ENCODE data around the gene LRRC4B. TPM values are rescaled to one million over a fixed set of nuclear protein-coding genes. Genes with fewer than 3 reads are reported as not detected.
"Not testable (repeated sequence)": the region's sequence is repeated elsewhere in the genome, so short reads cannot be mapped to it uniquely, and the experiment has no call there.

The LRRC4B gene
- total and polyA plus RNA-seq, 9 donors = 0.12 to 7.9 (median 2.5) TPM

DNA sequence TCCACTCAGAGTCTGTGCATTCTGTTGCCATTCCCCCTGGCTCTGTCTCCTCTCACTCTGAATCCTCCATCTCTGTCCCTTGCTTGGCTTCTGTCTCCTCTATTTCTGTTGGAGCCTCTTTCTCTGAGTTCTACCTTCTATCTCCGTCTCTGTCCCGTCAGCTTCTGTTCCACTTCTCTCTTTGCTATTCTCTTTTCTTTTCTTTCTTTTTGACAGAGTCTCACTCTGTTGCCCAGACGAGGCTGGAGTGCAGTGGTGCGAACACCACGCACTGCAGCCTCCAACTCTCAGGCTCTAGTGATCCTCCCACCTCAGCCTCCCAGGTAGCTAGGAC, 33.8 kb upstream of the LRRC4B start:
- no peak overlapping the region for H3K4me3 ChIP-seq
- no peak overlapping the region for H3K27ac ChIP-seq
- H3K27me3 ChIP-seq = no peaks in the 10 kb centered on the region
- WGBS, 3 donors = 77 to 79% (median 79%) methylated on average over 5 of the region's 5 CpGs
- no peak for DNase-seq
- intact Hi-C loops (cut with DNase I) = no loop called here
- H3K36me3 ChIP-seq = no peaks in the 10 kb centered on the region
- no peaks in the 10 kb centered on the region for H3K4me1 ChIP-seq (ENCODE audit: insufficient read depth)
- H3K9me3 ChIP-seq = no peaks in the 10 kb centered on the region
- TF ChIP-seq EP300 (IDR thresholded peaks at IDR 0.05) (no peak), POLR2A (IDR thresholded peaks at IDR 0.05) (no peak)
- TF ChIP-seq, protein P1, sequence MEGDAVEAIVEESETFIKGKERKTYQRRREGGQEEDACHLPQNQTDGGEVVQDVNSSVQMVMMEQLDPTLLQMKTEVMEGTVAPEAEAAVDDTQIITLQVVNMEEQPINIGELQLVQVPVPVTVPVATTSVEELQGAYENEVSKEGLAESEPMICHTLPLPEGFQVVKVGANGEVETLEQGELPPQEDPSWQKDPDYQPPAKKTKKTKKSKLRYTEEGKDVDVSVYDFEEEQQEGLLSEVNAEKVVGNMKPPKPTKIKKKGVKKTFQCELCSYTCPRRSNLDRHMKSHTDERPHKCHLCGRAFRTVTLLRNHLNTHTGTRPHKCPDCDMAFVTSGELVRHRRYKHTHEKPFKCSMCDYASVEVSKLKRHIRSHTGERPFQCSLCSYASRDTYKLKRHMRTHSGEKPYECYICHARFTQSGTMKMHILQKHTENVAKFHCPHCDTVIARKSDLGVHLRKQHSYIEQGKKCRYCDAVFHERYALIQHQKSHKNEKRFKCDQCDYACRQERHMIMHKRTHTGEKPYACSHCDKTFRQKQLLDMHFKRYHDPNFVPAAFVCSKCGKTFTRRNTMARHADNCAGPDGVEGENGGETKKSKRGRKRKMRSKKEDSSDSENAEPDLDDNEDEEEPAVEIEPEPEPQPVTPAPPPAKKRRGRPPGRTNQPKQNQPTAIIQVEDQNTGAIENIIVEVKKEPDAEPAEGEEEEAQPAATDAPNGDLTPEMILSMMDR (IDR thresholded peaks at IDR 0.05) = no peak

DNA sequence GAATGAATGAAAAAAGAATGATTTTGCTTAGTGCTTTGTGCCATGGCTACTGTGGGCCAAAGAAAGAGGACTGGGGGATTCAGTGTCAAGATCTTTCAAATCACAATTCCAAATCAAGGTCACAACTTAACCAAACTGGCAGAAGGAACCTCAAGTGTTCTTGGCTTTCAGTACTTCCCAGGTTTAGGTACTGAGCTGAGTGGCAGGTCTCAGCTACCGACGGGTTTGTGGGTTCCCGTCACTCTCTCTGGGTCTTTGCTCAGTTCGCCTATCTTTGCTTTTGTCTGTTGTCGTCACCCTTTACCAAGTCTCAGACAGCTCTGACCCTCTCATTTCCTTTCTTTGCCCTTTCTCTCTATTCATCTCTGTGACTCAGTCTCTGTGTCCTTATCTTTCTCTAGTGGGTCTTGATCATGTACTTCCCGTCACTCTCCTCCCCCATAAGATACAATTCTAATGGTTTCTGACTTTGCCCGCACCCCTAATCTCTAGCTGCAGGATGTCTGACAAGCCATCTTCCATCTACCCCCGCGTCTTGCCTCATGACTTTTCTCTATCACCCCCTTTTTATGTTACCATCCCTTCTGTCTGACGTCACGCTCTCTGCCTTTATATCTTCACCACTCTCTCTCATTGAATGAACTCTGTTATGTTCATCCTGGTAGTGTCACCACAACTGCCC, 33.3 kb upstream of the LRRC4B start:
- intact Hi-C loops (cut with DNase I) = no loop called here
- Histone ChIP-seq H3K4me3 (no peak overlapping the region), H3K36me3 (no peaks in the 10 kb centered on the region), H3K4me1 (ENCODE audit: insufficient read depth) (no peaks in the 10 kb centered on the region), H3K27ac (no peak overlapping the region), H3K9me3 (no peaks in the 10 kb centered on the region), H3K27me3 (no peaks in the 10 kb centered on the region)
- 59 to 74% (median 63%) methylated on average over 11 of the region's 11 CpGs for WGBS, 3 donors
- TF ChIP-seq EP300 (IDR thresholded peaks at IDR 0.05) (no peak), POLR2A (IDR thresholded peaks at IDR 0.05) (no peak)
- TF ChIP-seq, protein P1 (IDR thresholded peaks at IDR 0.05) = no peak
- DNase-seq = no peak

DNA sequence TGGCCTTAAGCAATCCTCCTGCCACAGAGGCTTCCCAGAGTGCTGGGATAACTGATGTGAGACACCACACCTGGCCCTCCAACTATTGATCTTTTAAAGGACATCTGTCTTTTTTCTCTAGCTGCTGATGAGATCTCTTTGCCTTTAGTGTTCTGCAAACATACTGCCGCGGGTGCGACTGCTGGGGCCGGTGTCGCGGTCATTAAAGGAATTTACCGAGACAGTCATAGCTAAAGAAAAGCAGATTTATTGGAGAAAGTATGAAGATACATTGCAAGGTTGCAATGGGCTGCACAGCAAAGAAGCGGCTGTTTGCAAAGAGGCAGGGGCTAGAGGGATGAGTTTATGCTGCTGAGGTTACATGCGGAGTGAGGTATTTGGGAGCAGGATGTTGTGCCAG, 31.2 kb upstream of the LRRC4B start:
- TF ChIP-seq POLR2A (IDR thresholded peaks at IDR 0.05) = no peak
- no peak for TF ChIP-seq EP300 (IDR thresholded peaks at IDR 0.05)
- TF ChIP-seq, protein P1 (IDR thresholded peaks at IDR 0.05) = no peak
- no peaks in the 10 kb centered on the region for H3K27me3 ChIP-seq
- WGBS, 3 donors = 77 to 85% (median 81%) methylated on average over 9 of the region's 9 CpGs
- H3K27ac ChIP-seq = no peak overlapping the region
- no peak overlapping the region for H3K4me3 ChIP-seq
- intact Hi-C loops (cut with DNase I) = no loop called here
- no peaks in the 10 kb centered on the region for H3K36me3 ChIP-seq
- H3K4me1 ChIP-seq (ENCODE audit: insufficient read depth) = no peaks in the 10 kb centered on the region
- no peak for DNase-seq
- no peaks in the 10 kb centered on the region for H3K9me3 ChIP-seq

DNA sequence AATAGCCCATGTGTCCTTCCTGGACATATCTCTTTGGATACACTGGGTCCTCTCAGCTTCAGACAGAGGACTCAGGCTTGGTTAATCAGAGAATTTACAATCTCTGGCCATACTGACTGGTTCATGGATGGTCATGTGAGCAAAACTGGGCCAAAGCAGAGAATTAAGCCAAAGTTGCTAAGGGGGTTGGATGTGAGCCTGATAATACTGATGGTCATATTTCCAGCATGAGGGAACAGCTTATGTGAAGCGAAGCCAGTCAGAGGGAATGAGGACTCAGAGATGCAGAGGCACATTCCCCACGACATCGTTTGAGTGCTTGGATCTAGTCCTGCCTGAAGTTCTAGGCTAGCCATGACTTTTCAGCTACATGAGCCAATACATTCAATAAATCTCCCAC, 22.0 kb upstream of the LRRC4B start:
- Histone ChIP-seq H3K36me3 (no peaks in the 10 kb centered on the region), H3K4me3 (no peak overlapping the region), H3K4me1 (ENCODE audit: insufficient read depth) (no peaks in the 10 kb centered on the region), H3K27me3 (no peaks in the 10 kb centered on the region), H3K27ac (no peak overlapping the region), H3K9me3 (no peaks in the 10 kb centered on the region)
- WGBS, 3 donors = 61 to 65% (median 64%) methylated on average over 3 of the region's 3 CpGs
- no peak for TF ChIP-seq POLR2A (IDR thresholded peaks at IDR 0.05)
- TF ChIP-seq, protein P1 (IDR thresholded peaks at IDR 0.05) = no peak
- no peak for TF ChIP-seq EP300 (IDR thresholded peaks at IDR 0.05)
- intact Hi-C loops (cut with DNase I) = no loop called here
- DNase-seq = no peak

DNA sequence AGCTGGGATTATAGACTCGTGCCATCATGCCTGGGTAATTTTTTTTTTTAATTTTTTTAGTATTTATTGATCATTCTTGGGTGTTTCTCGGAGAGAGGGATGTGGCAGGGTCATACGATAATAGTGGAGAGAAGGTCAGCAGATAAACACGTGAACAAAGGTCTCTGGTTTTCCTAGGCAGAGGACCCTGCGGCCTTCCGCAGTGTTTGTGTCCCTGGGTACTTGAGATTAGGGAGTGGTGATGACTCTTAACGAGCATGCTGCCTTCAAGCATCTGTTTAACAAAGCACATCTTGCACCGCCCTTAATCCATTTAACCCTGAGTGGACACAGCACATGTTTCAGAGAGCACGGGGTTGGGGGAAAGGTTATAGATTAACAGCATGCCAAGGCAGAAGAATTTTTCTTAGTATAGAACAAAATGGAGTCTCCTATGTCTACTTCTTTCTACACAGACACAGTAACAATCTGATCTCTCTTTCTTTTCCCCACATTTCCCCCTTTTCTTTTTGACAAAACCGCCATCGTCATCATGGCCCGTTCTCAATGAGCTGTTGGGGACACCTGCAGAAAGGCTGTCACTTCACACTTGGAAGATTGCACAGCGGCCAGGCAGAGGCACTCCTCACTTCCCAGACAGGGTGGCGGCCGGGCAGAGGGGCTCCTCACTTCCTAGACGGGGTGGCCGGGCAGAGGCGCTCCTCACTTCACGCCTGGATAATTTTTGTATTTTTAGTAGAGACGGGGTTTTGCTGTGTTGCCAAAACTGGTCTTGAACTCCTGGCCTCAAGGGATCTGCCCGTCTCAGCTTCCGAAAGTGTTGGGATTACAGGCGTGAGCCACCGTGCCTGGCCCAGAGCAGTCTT, 13.8 kb upstream of the LRRC4B start:
- H3K27me3 ChIP-seq; H3K9me3 ChIP-seq; H3K27ac ChIP-seq; H3K4me3 ChIP-seq; H3K4me1 ChIP-seq (ENCODE audit: insufficient read depth); intact Hi-C loops (cut with DNase I); H3K36me3 ChIP-seq; DNase-seq: not testable (repeated sequence)
- 81 to 82% (median 82%) methylated on average over 22 to 24 of the region's 24 CpGs for WGBS, 3 donors
